ENCODE results near the gene CIB1. TPM values are rescaled to one million over a fixed set of nuclear protein-coding genes. Genes with fewer than 3 reads are reported as not detected.

The CIB1 gene
- total RNA-seq, 3 donors from 2014 or later: 30.2 to 61.3 (median 49.5) TPM

GRCh38 chr15:90209591-90209990, 24.1 kb downstream of the CIB1 start:
- no peak for DNase-seq (ENCODE audit: low spot score in 2 of 2)
- no peak overlapping the region for H3K4me3 ChIP-seq
- no peak for TF ChIP-seq POLR2A (IDR thresholded peaks at IDR 0.05)
- TF ChIP-seq POLR2AphosphoS5 (IDR thresholded peaks at IDR 0.05): no peak
- TF ChIP-seq CTCF (IDR thresholded peaks at IDR 0.05): no peak
- no peaks in the 10 kb centered on the region for H3K9me3 ChIP-seq
- intact Hi-C loops (cut with DNase I; ENCODE audit: low total_unique reads): no loop called here
- no peak overlapping the region for H3K27ac ChIP-seq
- no peaks in the 10 kb centered on the region for H3K36me3 ChIP-seq
- H3K27me3 ChIP-seq: no peaks in the 10 kb centered on the region
- peaks cover 0 to 12% of the 10 kb centered on the region in 2 donors for H3K4me1 ChIP-seq

GRCh38 chr15:90208356-90208755, 25.4 kb downstream of the CIB1 start:
- H3K9me3 ChIP-seq: no peaks in the 10 kb centered on the region
- no peaks in the 10 kb centered on the region for H3K27me3 ChIP-seq
- H3K27ac ChIP-seq: no peak overlapping the region
- DNase-seq (ENCODE audit: low spot score in 2 of 2): no peak
- no peak for TF ChIP-seq POLR2AphosphoS5 (IDR thresholded peaks at IDR 0.05)
- TF ChIP-seq CTCF (IDR thresholded peaks at IDR 0.05): no peak
- no peak for TF ChIP-seq POLR2A (IDR thresholded peaks at IDR 0.05)
- no peaks in the 10 kb centered on the region for H3K36me3 ChIP-seq
- intact Hi-C loops (cut with DNase I; ENCODE audit: low total_unique reads): no loop called here
- no peak overlapping the region for H3K4me3 ChIP-seq
- peaks cover 0 to 11% of the 10 kb centered on the region in 2 donors for H3K4me1 ChIP-seq

- DNase-seq (ENCODE audit: low spot score in 2 of 2): no peak
- H3K27me3 ChIP-seq: no peaks in the 10 kb centered on the region
- no peaks in the 10 kb centered on the region for H3K36me3 ChIP-seq
- peaks cover 3 to 4% of the 10 kb centered on the region in 2 donors for H3K4me1 ChIP-seq
- H3K27ac ChIP-seq: no peak overlapping the region
- no peak overlapping the region for H3K4me3 ChIP-seq
- intact Hi-C loops (cut with DNase I; ENCODE audit: low total_unique reads): no loop called here
- no peak for TF ChIP-seq POLR2A (IDR thresholded peaks at IDR 0.05)
- no peak for TF ChIP-seq POLR2AphosphoS5 (IDR thresholded peaks at IDR 0.05)
- H3K9me3 ChIP-seq: no peaks in the 10 kb centered on the region
Observed at GRCh38 chr15:90207252-90207651, 26.5 kb downstream of the CIB1 start.

GRCh38 chr15:90205886-90206285, 27.9 kb downstream of the CIB1 start:
- H3K4me3 ChIP-seq: no peak overlapping the region
- TF ChIP-seq CTCF (IDR thresholded peaks at IDR 0.05) (no peak), POLR2A (IDR thresholded peaks at IDR 0.05) (no peak), POLR2AphosphoS5 (IDR thresholded peaks at IDR 0.05) (no peak)
- no peaks in the 10 kb centered on the region for H3K36me3 ChIP-seq
- intact Hi-C loops (cut with DNase I; ENCODE audit: low total_unique reads): no loop called here
- no peaks in the 10 kb centered on the region for H3K9me3 ChIP-seq
- peaks cover 5 to 7% of the 10 kb centered on the region in 2 donors for H3K4me1 ChIP-seq
- H3K27ac ChIP-seq: peak overlapping the region in 1 of 2 donors; percentile 8
- no peak for DNase-seq (ENCODE audit: low spot score in 2 of 2)
- no peaks in the 10 kb centered on the region for H3K27me3 ChIP-seq

- H3K27ac ChIP-seq: no peak overlapping the region
- no peaks in the 10 kb centered on the region for H3K36me3 ChIP-seq
- H3K4me1 ChIP-seq: peaks cover 5 to 7% of the 10 kb centered on the region in 2 donors
- DNase-seq (ENCODE audit: low spot score in 2 of 2): no peak
- no peak for TF ChIP-seq POLR2AphosphoS5 (IDR thresholded peaks at IDR 0.05)
- no peak for TF ChIP-seq POLR2A (IDR thresholded peaks at IDR 0.05)
- TF ChIP-seq CTCF (IDR thresholded peaks at IDR 0.05): no peak
- H3K27me3 ChIP-seq: no peaks in the 10 kb centered on the region
- intact Hi-C loops (cut with DNase I; ENCODE audit: low total_unique reads): no loop called here
- no peaks in the 10 kb centered on the region for H3K9me3 ChIP-seq
- H3K4me3 ChIP-seq: no peak overlapping the region
Observed at GRCh38 chr15:90205050-90205848, 28.5 kb downstream of the CIB1 start.

All from breast epithelium (tissue), 4 donors.